GM12878 (cell line): ENCODE measurements around the gene FGR. TPM values are rescaled to one million over a fixed set of nuclear protein-coding genes. Genes with fewer than 3 reads are reported as not detected.
A peak's percentile ranks its signal among the peaks of the same experiment; 100 is the strongest.
"Not testable (repeated sequence)": the region's sequence is repeated elsewhere in the genome, so short reads cannot be mapped to it uniquely, and the experiment has no call there.

ENCODE experiments used
- ATAC-seq: fragments of 200-7000 bp; cut with Tn5 transposase; 3 replicates; pipeline ENCODE4 v1.9.1; 2020; ENCODE audit warnings: mild to moderate bottlenecking, moderate library complexity
- BruUV-seq: library from RNA; stranded (reverse); fragments of 400-500 nt; replicated peaks from 2 replicates; lab custom pipeline; 2021; lab: Mats Ljungman, UMichigan
- CTCF ChIA-PET: fragments of 300-600 bp; sonication (Branson Sonifier 250); formaldehyde crosslinking; extraction: SDS; loops from one replicate; lab custom pipeline; 2021; ENCODE audit warnings: inconsistent platforms; lab: Yijun Ruan, JAX
- POLR2A ChIA-PET: fragments of 350-600 bp; formaldehyde crosslinking; extraction: SDS; loops from one replicate; lab custom pipeline; 2021; ENCODE audit warnings: inconsistent platforms; lab: Charles Lee
- RAD21 ChIA-PET: fragments of 300-600 bp; sonication (Branson Sonifier 250); formaldehyde crosslinking; loops from one replicate; lab custom pipeline; 2023; ENCODE audit warnings: antibody characterized with exemption; ENCODE audit not compliant: unreplicated experiment; lab: Charles Lee
- SMC1A ChIA-PET: fragments of 300-600 bp; sonication (Branson Sonifier 250); formaldehyde crosslinking; loops from one replicate; lab custom pipeline; 2023; ENCODE audit not compliant: unreplicated experiment, uncharacterized antibody; lab: Charles Lee
- DNase-seq: peaks from one replicate; pipeline ENCODE4 v3.0.0-alpha.2; 2011; ENCODE audit warnings: low read depth, low spot score
- FAIRE-seq: peaks from 3 replicates; lab custom pipeline; 2011; peaks lifted over from hg19 to GRCh38; lab: Jason Lieb, UNC
- H2AFZ ChIP-seq: 2 replicates; pipeline ENCODE4 v1.6.0; 2011; ENCODE audit warnings: low read depth, low read length, control low read depth; ENCODE audit not compliant: control insufficient read depth
- H3K27ac ChIP-seq: 2 replicates; pipeline ENCODE4 v1.5.1; 2011; ENCODE audit warnings: control low read depth; ENCODE audit not compliant: control insufficient read depth, insufficient read depth
- H3K27me3 ChIP-seq, 2 experiments: replicated peaks in 1 of 2; 2 replicates each; pipeline versions ENCODE4 v1.6.0 to v1.6.1; 2011; ENCODE audit warnings: low read length in 1 of 2; ENCODE audit not compliant: control insufficient read depth in 2 of 2, insufficient read depth in 2 of 2
- H3K36me3 ChIP-seq, 2 experiments: 2 replicates each; pipeline ENCODE4 v1.5.1; 2011; ENCODE audit warnings: low read length in 1 of 2; ENCODE audit not compliant: control insufficient read depth in 2 of 2, insufficient read depth in 2 of 2
- H3K4me1 ChIP-seq: 2 replicates; pipeline ENCODE4 v1.6.1; 2011; ENCODE audit warnings: mild to moderate bottlenecking, low read length, moderate library complexity, mixed read lengths; ENCODE audit not compliant: control insufficient read depth, insufficient read depth
- H3K4me2 ChIP-seq: 2 replicates; pipeline ENCODE4 v1.6.0; 2011; ENCODE audit warnings: control low read depth; ENCODE audit not compliant: control insufficient read depth, insufficient read depth
- H3K4me3 ChIP-seq: fragments of 200-600 bp; sonication (generic); 2 replicates; pipeline ENCODE4 v1.5.1; 2016
- H3K79me2 ChIP-seq: 2 replicates; pipeline ENCODE4 v1.6.0; 2011; ENCODE audit warnings: low read length; ENCODE audit not compliant: control insufficient read depth, insufficient read depth
- H3K9ac ChIP-seq: 2 replicates; pipeline ENCODE4 v1.8.0; 2011; ENCODE audit warnings: low read length, control low read depth, mixed read lengths; ENCODE audit not compliant: control insufficient read depth, insufficient read depth
- H3K9me3 ChIP-seq: replicated peaks from 3 replicates; pipeline ENCODE4 v1.5.1; 2011; ENCODE audit warnings: mild to moderate bottlenecking, low read length; ENCODE audit not compliant: control insufficient read depth, insufficient read depth
- H4K20me1 ChIP-seq: 2 replicates; pipeline ENCODE4 v1.6.0; 2011; ENCODE audit not compliant: control insufficient read depth, insufficient read depth
- HCFC1 ChIP-seq: fragments of 150-350 bp; IDR thresholded peaks from 2 replicates; pipeline ENCODE4 v1.6.1; 2014; ENCODE audit warnings: low read length
- NRF1 ChIP-seq: conservative IDR thresholded peaks from 2 replicates; pipeline ENCODE4 v1.6.1; 2011; ENCODE audit warnings: mild to moderate bottlenecking, low read depth, low read length, improper control_type of control experiment
- SMARCA5 ChIP-seq: fragments of 450-650 bp; IDR thresholded peaks from 2 replicates; pipeline ENCODE4 v1.6.1; 2017; ENCODE audit warnings: mild to moderate bottlenecking
- WGBS: methylation state at CpG from one replicate; pipeline ENCODE4 v1.1.6; 2016; ENCODE audit warnings: low lambda C conversion rate; ENCODE audit not compliant: insufficient replicate concordance, insufficient coverage; ENCODE audit errors: missing lambda C conversion rate; 5-methylcytosine and 5-hydroxymethylcytosine counted together
- in situ Hi-C: fragments of 300-500 bp; cut with MboI; formaldehyde crosslinking; loops from 9 replicates; pipeline ENCODE4 v1.14.3; 2018; ENCODE audit warnings: mixed read lengths
- intact Hi-C: fragments of 100-400 bp; cut with micrococcal nuclease; formaldehyde crosslinking; loops from one replicate; pipeline ENCODE4 v1.14.2; 2022; ENCODE audit not compliant: unreplicated experiment
- polyA plus RNA-seq, 11 experiments: library from polyadenylated mRNA; depleted of rRNA in 4 of 11; unstranded in 6 of 11; stranded (reverse) in 5 of 11; fragments of >200 nt; fragmentation: Nextera tagmentation in 4 of 11; fragmentation: Illumina TruSeq in 1 of 11; extraction: Ambion mirVana in 4 of 11; extraction: Trizol in 1 of 11; gene quantifications; 1 replicate in 1 of 11; 2 replicates in 10 of 11; pipeline versions ENCODE4 v1.2.1 to v1.2.3, GENCODE V29; 2011 to 2016; ENCODE audit warnings: inconsistent platforms in 2 of 11, missing spikeins in 2 of 11, low read depth in 1 of 11
- total RNA-seq, 4 experiments: library from RNA; depleted of rRNA in 3 of 4; stranded (reverse); fragments of >200 nt in 3 of 4; fragmentation: Illumina TruSeq in 1 of 4; extraction: Trizol in 1 of 4; gene quantifications; 2 replicates each; pipeline versions ENCODE4 v1.2.1 to v1.2.3, GENCODE V29; 2013 to 2021

FGR gene
- total and polyA plus RNA-seq, 10 of the 15 experiments (the other 5 are each of a cell fraction or from before 2014, with no cell fraction given): 10.9 to 193 (median 74.7) TPM

DNA sequence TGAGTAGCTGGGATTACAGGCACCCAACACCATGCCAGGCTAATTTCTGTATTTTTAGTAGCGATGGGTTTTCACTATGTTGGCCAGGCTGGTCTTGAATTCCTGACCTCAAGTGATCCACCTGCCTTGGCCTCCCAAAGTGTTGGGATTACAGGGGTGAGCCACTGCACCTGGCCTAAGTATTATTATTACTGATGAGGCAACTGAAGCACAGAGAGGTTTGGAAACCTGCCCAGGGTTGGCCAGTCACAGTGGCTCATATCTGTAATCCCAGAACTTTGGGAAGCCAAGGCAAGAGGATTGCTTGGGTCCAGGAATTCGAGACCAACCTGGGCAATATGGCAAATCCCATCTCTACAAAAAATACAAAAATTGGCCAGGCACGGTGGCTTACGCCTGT is 7.3 kb downstream of the FGR start:
- RAD21 ChIA-PET: interaction anchor here (0.6 to 17.1 kb wide), 8 partner anchors 10 to 44 kb away, joined by 3 to 211 read pairs (median 10); partner anchors contain the start of gene AHDC1
- H3K27me3 ChIP-seq, H3K36me3 ChIP-seq: not testable (repeated sequence)

GRCh38 chr1:27627061-27627460 is 7.9 kb downstream of the FGR start:
- Histone ChIP-seq H3K4me2 (peak overlapping the region; percentile 47), H3K27me3 (no peaks in the 10 kb centered on the region), H3K36me3 (peaks cover 0 to 2% of the 10 kb centered on the region in 2 experiments; a peak in 1 of 4 replicates), H4K20me1 (no peaks in the 10 kb centered on the region), H3K9ac (peak overlapping the region; percentile 76), H3K4me1 (peaks cover 81% of the 10 kb centered on the region), H3K9me3 (no peaks in the 10 kb centered on the region), H2AFZ (no peak overlapping the region), H3K79me2 (peaks cover 39% of the 10 kb centered on the region), H3K27ac (peak overlapping the region; percentile 85), H3K4me3 (0 out of 2 replicates have a peak overlapping the region, but pooled peaks have one; percentile 93)
- DNase-seq: no peak
- in situ Hi-C loops: no loop called here
- CTCF ChIA-PET: interaction anchor here (1.0 to 17.2 kb wide), 4 partner anchors 19 to 42 kb away, joined by 3 to 208 read pairs (median 14); partner anchors contain the start of gene AHDC1
- TF ChIP-seq HCFC1: no peak
- no peak for TF ChIP-seq NRF1
- TF ChIP-seq SMARCA5: 0 out of 2 replicates have a peak, but pooled peaks have one; percentile 1
- POLR2A ChIA-PET: interaction anchor here (0.6 to 14.3 kb wide), 3 partner anchors 18 to 36 kb away, joined by 3 to 141 read pairs (median 50); no protein-coding TSS in a partner anchor
- no TSS peak for BruUV-seq
- intact Hi-C loops: no loop called here
- RAD21 ChIA-PET: interaction anchor here (14.6 to 17.1 kb wide), 2 partner anchors 18 to 37 kb away, joined by 183 to 211 read pairs; no protein-coding TSS in a partner anchor
- no peak for FAIRE-seq
- 97% methylated on average over 5 of the region's 5 CpGs for WGBS
- SMC1A ChIA-PET: interaction anchor here (10.4 kb wide), 1 partner anchor 30 kb away, joined by 66 read pairs; no protein-coding TSS in a partner anchor
- no peak for ATAC-seq

More for the DNA sequence above, 7.3 kb downstream of the FGR start:
- FAIRE-seq, H3K9me3 ChIP-seq, H3K9ac ChIP-seq, H4K20me1 ChIP-seq, in situ Hi-C loops, BruUV-seq, H2AFZ ChIP-seq, H3K4me3 ChIP-seq, ATAC-seq, intact Hi-C loops, DNase-seq, H3K27ac ChIP-seq, H3K4me2 ChIP-seq: not testable (repeated sequence)
- CTCF ChIA-PET: interaction anchor here (1.5 to 17.2 kb wide), 4 partner anchors 9 to 34 kb away, joined by 3 to 208 read pairs (median 68); partner anchors contain the start of gene AHDC1
- 85% methylated on average over 4 of the region's 4 CpGs for WGBS
- peaks cover 88% of the 10 kb centered on the region for H3K4me1 ChIP-seq
- SMC1A ChIA-PET: interaction anchor here (2.1 to 10.4 kb wide), 5 partner anchors 9 to 34 kb away, joined by 6 to 87 read pairs (median 66); no protein-coding TSS in a partner anchor
- H3K79me2 ChIP-seq: peaks cover 39% of the 10 kb centered on the region
- POLR2A ChIA-PET: interaction anchor here (0.6 to 14.3 kb wide), 10 partner anchors 7 to 546 kb away, joined by 3 to 141 read pairs (median 13); no protein-coding TSS in a partner anchor
